Erythroblast (primary cell): ENCODE measurements around the gene PARK7.

Source experiments
- GATA1 ChIP-seq: IDR thresholded peaks from 2 replicates; pipeline ENCODE4 v1.6.1; 2011; ENCODE audit warnings: low read depth, mild to moderate bottlenecking, control low read depth, low read length, moderate library complexity
- POLR2A ChIP-seq: IDR thresholded peaks from 2 replicates; pipeline ENCODE4 v1.6.1; 2011; ENCODE audit warnings: mild to moderate bottlenecking, low read length

GRCh38 chr1:7930645-7931445, 30.7 kb upstream of the PARK7 start:
- no peak for TF ChIP-seq POLR2A
- TF ChIP-seq GATA1, result no peak
